ENCODE results near the gene CEACAM18.
A peak's percentile ranks its signal among the peaks of the same experiment; 100 is the strongest.
"Not testable (repeated sequence)": the region's sequence is repeated elsewhere in the genome, so short reads cannot be mapped to it uniquely, and the experiment has no call there.

The CEACAM18 gene

DNA sequence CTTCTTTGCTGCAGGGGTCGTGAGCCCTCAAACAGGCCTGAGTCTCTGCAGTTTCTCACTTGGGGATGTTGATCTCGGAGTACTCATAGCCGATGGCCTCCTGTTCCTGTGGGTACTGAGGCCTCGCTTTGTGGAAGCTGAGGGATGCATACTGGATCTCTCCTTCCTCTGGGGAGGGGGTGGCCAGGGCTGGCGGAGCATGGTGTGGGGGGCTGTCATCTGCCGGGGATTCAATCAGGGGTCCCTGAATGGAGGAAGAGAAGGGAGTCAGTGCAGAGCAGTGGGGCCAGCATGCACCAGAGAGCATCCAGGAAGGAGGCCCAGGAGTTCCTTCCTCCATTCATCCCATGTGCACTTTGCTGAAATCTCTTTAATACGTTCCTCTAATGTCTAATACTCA lies 13.2 kb downstream of the CEACAM18 start:
- DNase-seq (ENCODE audit: insufficient read length, low spot score) (no peak), FAIRE-seq (no peak)
- TF ChIP-seq POLR2A (IDR thresholded peaks at IDR 0.05; ENCODE audit: low read depth, low read length), result no peak

DNA sequence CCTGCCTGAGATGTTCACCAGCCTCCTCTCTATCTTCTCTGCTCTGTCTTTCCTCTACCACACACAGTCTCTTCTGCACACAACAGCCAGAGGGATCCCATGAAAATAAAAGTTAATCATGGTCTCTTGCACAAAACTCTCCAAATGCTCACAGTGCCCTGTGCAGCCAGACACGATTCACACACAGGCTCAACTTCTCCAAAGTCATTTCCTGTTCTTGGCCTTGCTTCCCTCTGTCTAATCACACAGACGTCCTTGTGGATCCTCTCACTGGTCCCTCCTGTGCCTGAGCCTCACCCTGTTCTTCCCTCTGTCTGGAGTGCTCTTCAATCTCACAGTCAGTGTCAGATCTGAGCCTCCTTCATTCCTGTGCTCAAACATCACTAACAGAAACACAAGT lies 15.4 kb downstream of the CEACAM18 start:
- no peak for FAIRE-seq
- TF ChIP-seq POLR2A (IDR thresholded peaks at IDR 0.05; ENCODE audit: low read depth, low read length), result no peak
- DNase-seq (ENCODE audit: insufficient read length, low spot score), result no peak

DNA sequence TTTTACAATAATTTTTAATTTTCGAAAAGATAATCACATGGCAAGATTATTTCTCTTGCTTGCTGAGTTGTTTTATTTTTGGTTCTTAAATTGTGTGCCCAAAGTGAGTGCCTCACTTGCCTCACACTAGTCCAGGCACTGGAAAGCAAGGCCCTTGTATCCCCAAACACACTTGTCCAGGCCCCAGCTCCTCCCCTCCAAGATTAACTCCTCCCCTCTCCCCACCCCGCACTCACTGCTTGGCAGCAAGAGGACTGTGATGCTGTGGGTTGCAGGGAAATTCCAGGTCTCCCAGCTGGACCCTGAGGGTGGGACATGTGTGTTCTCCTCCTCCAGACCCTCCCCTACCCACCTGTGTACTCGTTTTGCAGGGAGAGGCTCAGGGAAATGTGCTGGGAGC lies 19.3 kb downstream of the CEACAM18 start:
- DNase-seq (ENCODE audit: insufficient read length, low spot score), result no peak
- no peak for FAIRE-seq
- no peak for TF ChIP-seq POLR2A (IDR thresholded peaks at IDR 0.05; ENCODE audit: low read depth, low read length)

DNA sequence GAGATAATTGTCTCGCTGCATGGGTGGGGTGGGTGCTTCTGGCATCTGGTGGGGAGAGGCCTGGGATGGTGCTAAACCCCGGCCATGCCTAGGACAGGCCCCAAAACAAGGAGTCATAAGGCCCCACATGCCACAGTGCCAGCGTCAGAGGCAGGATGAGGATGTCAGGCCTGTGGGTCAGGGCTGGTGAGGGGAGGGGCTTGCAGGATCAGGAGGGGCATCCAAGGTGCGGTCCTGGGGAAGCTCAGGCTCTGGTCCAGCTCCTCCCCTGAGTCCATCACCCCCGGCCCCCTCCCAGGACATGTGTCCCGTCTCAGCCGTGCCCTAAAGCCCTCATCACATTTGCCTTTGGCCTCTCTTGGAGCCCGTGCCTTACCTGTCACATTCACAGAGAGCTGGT lies 22.6 kb downstream of the CEACAM18 start:
- not testable (repeated sequence) for FAIRE-seq; DNase-seq (ENCODE audit: insufficient read length, low spot score)

DNA sequence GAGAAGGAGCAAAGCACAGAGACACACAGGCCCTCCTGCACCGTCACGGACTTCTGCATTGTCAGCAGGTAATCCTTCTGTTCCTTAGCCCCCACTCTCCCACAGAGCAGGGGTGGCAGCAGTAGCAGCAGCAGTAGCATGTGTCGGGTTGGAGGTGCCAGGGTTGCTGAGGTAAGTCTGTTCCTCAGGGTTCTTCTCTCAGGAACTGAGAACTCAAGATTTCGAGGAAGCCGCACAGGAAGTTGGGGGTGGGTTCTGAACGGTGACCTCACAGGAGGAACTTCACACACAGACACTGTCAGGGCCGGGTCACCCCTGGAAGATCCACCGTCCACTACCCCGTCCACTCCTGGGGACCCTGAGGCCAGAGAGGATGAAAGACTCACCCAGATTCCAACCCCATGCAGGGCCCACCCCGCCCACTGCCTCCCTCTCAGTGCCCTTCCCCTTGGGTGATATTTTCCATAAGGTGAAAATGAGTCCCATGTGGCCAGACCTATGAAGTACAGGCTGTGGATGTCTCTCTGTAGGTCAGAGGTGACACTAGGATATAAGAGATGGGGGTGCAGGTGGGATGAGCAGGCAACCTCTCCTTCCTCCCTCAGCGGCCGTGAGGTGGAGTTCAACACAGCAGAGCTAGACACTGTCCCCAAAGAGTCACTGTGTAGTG lies 23.4 kb downstream of the CEACAM18 start, which contains the start of gene SIGLEC12:
SIGLEC12 (minus strand) TSS at position 207 of the 670 bp plus-strand sequence; CDS start at position 140, 67 bp downstream.
- FAIRE-seq, result no peak
- no peak for DNase-seq (ENCODE audit: insufficient read length, low spot score)
- no peak for TF ChIP-seq POLR2A (IDR thresholded peaks at IDR 0.05; ENCODE audit: low read depth, low read length)

DNA sequence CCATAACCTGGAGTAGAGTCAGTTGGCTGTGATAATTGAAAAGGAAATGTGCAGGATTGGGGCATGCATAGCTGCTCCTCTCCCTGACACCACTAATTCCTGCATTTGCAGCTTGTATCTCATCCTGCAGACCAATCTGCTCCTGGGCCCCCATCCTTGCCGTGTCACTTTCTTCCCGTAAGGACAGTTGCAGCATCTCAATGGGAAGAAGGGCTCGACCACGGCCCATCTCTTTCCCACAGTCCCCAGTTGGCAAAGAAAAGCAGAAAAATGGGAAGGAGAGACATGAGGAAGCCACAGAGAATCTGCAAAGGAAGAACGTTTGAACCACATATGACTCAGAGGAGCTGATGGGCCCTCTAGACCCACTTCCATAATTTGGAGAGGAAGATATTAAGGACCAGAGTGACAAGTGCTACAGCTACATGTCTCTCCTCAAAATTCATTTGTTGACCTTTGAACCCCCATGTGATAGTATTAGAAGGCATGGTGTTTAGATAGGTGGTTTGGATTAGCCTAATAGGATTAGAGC lies 25.0 kb downstream of the CEACAM18 start:
- DNase-seq (ENCODE audit: insufficient read length, low spot score) (no peak), FAIRE-seq (no peak)
- TF ChIP-seq POLR2A (IDR thresholded peaks at IDR 0.05; ENCODE audit: low read depth, low read length), result no peak

DNA sequence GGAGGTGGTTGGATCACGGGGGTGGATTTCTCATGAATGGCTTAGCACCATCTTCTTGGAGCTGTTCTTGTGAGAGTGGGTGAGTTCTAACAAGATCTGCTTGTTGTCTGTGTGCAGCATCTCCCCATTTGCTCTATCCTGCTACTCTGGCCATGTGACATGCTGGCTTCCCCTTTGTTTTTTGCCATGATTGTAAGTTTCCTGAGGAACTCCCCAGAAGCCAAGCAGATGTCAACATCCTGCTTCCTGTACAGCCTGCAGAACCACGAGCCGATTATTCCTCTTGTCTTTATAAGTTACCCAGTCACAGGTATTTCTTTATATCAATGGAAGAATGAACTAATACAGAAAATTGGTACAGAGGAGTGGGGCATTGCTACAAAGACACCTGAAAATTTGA lies 25.6 kb downstream of the CEACAM18 start:
- DNase-seq (ENCODE audit: insufficient read length, low spot score) (no peak), FAIRE-seq (no peak)
- no peak for TF ChIP-seq POLR2A (IDR thresholded peaks at IDR 0.05; ENCODE audit: low read depth, low read length)

DNA sequence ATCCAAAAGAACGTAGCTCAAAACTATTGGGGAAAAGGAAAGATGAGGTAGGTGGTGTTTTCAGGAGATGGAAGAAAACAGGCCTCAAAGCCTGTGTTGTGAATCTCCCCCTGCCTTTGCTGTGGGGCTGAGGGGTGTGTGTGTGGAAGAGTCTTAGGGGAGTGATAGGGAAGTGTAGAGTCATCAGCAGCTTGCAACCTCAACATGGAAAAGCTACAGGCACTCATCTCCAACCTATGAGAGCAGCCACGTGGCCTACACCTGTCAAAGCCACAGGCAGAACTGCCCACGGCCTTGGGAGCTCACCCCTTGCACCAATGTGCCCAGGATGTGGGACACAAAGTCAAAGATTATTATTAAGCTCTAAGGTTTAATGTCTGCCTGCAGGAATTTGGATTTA lies 27.6 kb downstream of the CEACAM18 start:
- no peak for TF ChIP-seq POLR2A (IDR thresholded peaks at IDR 0.05; ENCODE audit: low read depth, low read length)
- DNase-seq (ENCODE audit: insufficient read length, low spot score) (no peak), FAIRE-seq (no peak)

DNA sequence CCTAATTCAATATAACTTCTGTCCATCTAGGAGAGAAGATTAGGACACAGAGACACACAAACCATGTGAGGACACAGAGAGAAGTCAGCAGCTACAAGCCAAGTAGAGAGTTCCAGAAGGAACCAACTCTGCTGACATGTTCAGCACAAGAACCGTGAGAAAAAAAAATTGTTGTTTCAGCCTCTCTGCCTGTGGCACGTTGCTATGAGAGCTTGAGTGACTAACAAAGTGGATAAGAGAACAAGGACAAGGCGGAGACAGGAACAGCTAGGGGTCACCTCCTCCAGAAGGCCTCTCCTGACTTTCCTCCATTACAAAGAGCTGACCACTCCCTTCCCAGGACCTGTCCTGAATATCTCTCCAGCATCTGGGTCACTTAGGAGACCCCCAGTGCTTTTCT lies 28.9 kb downstream of the CEACAM18 start:
- FAIRE-seq, result no peak
- TF ChIP-seq POLR2A (IDR thresholded peaks at IDR 0.05; ENCODE audit: low read depth, low read length), result no peak
- no peak for DNase-seq (ENCODE audit: insufficient read length, low spot score)

DNA sequence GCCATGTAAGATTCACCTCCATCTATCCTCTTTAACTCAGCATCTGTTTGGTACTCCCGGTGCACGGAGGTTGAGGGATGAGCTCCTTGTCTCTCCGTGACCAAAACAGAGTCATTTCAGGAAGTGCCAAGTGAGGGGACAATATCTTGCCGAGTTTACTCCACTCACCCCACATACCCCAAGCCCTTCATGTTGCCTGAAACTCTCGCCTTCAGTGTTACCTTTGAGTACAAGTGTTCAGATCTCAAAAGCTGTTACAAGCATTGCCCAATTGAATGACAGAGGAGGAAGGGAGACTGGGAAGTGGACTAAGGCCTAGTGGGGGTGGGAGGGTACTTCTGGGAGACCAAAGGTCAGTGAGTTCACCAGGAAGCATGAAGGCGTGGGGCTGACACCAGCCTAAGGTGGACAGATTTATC lies 29.3 kb downstream of the CEACAM18 start:
- no peak for TF ChIP-seq POLR2A (IDR thresholded peaks at IDR 0.05; ENCODE audit: low read depth, low read length)

DNA sequence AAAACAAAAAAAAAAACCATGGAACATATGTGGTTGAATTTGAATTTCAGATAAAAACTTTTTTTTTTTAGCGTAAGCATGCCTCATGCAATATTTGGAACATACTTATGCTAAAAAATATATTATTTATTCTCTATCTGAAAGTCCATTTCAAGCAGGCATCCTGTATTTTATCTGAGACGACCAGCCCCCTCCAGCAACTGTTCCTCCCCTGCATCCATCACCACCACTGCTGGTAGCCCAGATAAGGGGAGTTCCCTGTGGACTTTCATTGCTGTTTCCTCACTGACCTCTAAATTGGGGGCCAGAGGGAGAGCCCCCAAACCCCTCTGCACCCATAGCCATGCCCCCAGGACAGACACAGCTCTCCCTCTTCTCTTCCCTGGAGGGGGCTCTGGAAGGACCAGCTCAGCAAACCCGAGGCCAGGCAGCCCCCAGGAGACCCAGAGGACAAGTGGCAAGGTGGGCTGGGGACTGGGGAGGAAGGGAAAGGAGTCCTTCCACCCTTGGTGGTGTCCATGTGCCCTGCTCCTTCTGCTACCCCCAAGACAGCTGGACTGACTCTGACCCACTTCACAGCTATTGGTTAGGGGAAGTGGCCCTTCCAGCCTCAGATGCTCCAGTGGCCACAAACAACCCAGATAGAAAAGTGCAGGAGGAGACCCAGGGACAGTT lies 29.9 kb downstream of the CEACAM18 start:
- TF ChIP-seq POLR2A (IDR thresholded peaks at IDR 0.05; ENCODE audit: low read depth, low read length), result no peak
- no peak for FAIRE-seq
- no peak for DNase-seq (ENCODE audit: insufficient read length, low spot score)

More for the DNA sequence above, 29.3 kb downstream of the CEACAM18 start:
- FAIRE-seq (no peak), DNase-seq (ENCODE audit: insufficient read length, low spot score) (no peak)

DNA sequence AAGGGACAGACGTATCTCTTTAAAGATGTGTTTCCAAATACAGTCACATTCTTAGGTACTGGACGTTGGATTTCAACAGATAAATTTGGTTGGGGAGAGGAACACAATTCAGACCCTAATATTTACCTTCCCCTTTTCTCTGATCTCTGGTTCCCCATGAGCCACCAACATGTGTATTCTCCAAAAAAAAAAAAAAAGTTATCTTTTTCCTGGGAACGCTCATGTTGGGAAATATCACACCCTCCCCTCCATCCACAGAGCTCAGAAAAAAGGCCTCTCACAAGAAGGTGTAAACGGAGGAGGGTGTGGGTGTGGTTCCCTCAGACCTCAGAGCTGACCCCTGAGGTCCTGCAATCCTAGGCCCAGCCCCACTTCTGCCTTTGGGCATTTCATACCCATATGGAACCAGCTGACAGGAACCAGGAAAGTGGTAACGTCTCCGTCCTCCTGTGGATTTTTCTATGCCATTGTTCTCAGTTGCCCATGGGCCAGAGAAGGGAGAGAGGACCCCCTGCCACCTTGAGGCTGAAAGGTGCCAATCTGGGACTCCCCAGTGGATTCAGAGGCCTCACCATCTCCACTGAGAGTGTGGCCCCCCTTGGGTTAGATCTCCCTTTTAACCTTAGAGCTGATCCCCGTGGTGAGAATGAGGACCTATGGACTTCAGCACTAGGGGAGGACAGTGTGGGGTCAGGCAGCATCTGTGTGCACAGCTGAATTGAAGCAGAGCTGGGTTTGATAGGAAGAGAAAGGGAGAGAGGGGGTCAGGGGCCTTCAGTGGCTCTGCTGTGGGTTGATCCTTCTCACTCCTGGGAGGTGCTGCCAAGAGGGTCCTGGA lies 31.7 kb downstream of the CEACAM18 start:
- no peak for FAIRE-seq
- no peak for DNase-seq (ENCODE audit: insufficient read length, low spot score)
- TF ChIP-seq POLR2A (IDR thresholded peaks at IDR 0.05; ENCODE audit: low read depth, low read length), result no peak

DNA sequence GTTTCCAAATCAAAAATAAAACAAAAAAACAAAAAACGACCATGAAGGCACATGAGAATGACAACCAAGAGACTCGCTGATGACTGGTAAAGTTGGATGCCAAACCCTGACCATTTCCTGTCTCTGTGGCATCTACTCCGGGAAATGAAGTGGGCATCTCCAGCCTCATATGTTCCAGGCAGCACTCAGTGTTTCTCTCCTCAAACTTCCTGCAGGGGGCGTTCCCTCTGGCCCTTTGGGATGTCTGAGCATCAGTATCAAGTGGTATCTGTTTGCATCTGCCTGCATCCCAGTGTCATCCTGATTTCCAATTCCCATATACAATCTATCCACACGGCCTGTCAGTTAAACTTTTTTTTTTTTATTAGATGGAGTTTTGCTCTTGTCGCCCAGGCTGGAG lies 33.0 kb downstream of the CEACAM18 start:
- TF ChIP-seq POLR2A (IDR thresholded peaks at IDR 0.05; ENCODE audit: low read depth, low read length), result no peak
- peak; percentile 9 for DNase-seq (ENCODE audit: insufficient read length, low spot score)
- FAIRE-seq, result no peak

DNA sequence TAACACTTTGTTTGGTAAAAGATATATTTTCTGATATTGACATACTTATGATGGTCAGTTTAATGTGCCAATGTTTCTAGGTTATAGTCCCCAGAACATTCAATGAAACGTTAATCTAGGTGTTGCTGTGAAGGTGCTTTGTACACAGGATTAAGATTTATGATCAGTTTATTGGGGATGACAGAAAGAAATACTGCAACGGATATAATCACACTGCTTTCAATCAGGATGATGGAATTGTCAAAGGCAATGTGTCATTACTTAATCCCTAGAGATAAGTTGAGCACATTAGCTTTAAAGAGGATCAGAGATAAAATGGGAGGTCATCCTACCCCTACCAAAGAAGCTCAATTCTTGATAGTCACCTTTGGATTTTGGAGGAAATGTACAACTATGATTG lies 35.6 kb downstream of the CEACAM18 start:
- no peak for TF ChIP-seq POLR2A (IDR thresholded peaks at IDR 0.05; ENCODE audit: low read depth, low read length)
- DNase-seq (ENCODE audit: insufficient read length, low spot score), result no peak

More for the DNA sequence above, 35.6 kb downstream of the CEACAM18 start:
- no peak for FAIRE-seq

All from H54 (cell line).